Endothelial cell of umbilical vein (primary cell): Measurements from ENCODE around the gene EPN2. TPM values are rescaled to one million over a fixed set of nuclear protein-coding genes. Genes with fewer than 3 reads are reported as not detected.

Source experiments
- BruUV-seq: library from RNA; stranded (reverse); fragments of 400-500 nt; replicated peaks from 2 replicates; lab custom pipeline; 2021; lab: Mats Ljungman, UMichigan
- CTCF ChIA-PET: fragments of 300-600, 350-600 bp; sonication (Branson Sonifier 250); formaldehyde crosslinking; loops from one replicate; lab custom pipeline; 2021; ENCODE audit warnings: antibody characterized with exemption, inconsistent platforms; lab: Charles Lee
- POLR2A ChIA-PET: fragments of 300-600, 350-600 bp; sonication (Branson Sonifier 250); formaldehyde crosslinking; loops from one replicate; lab custom pipeline; 2021; ENCODE audit warnings: antibody characterized with exemption, inconsistent platforms; lab: Charles Lee
- DNase-seq: peaks from one replicate; pipeline ENCODE4 v3.0.0-alpha.2; 2011; ENCODE audit warnings: low read depth, low spot score
- FAIRE-seq: peaks from 2 replicates; lab custom pipeline; 2011; peaks lifted over from hg19 to GRCh38; lab: Jason Lieb, UNC
- H2AFZ ChIP-seq: 2 replicates; pipeline ENCODE4 v1.6.0; 2012; ENCODE audit warnings: low read depth, low read length, control low read depth, inconsistent platforms
- H3K27ac ChIP-seq: 2 replicates; pipeline ENCODE4 v1.5.1; 2011; ENCODE audit warnings: low read depth, mild to moderate bottlenecking, control low read depth, low read length, moderate library complexity; ENCODE audit not compliant: insufficient read depth
- H3K27me3 ChIP-seq, 2 experiments: 2 replicates each; pipeline versions ENCODE4 v1.6.0 to v1.6.1; 2011; ENCODE audit warnings: low read length in 2 of 2, mixed read lengths in 1 of 2; ENCODE audit not compliant: control insufficient read depth in 2 of 2, insufficient read depth in 2 of 2
- H3K36me3 ChIP-seq, 2 experiments: 2 replicates in 1 of 2; 3 replicates in 1 of 2; pipeline ENCODE4 v1.5.1; 2011; ENCODE audit warnings: low read length in 2 of 2, mild to moderate bottlenecking in 1 of 2, moderate library complexity in 1 of 2; ENCODE audit not compliant: control insufficient read depth in 2 of 2, insufficient read depth in 2 of 2; ENCODE audit errors: extremely low read depth in 1 of 2
- H3K4me1 ChIP-seq: 3 replicates; pipeline ENCODE4 v1.5.1; 2011; ENCODE audit warnings: mild to moderate bottlenecking, low read length; ENCODE audit not compliant: control insufficient read depth, insufficient read depth; ENCODE audit errors: extremely low read depth
- H3K4me2 ChIP-seq: 2 replicates; pipeline ENCODE4 v1.6.1; 2011; ENCODE audit warnings: low read length, control low read depth, mixed read lengths; ENCODE audit not compliant: insufficient read depth
- H3K4me3 ChIP-seq, 3 experiments: fragments of 200-600 bp in 1 of 3; sonication (generic), shearing (Covaris generic) in 1 of 3; replicated peaks in 1 of 3; 2 replicates each; pipeline ENCODE4 v1.5.1; 2011 to 2016; ENCODE audit warnings: control low read depth in 3 of 3, low read length in 3 of 3, mild to moderate bottlenecking in 2 of 3, inconsistent platforms in 1 of 3, low read depth in 1 of 3, moderate library complexity in 1 of 3; ENCODE audit not compliant: insufficient read depth in 1 of 3
- H3K79me2 ChIP-seq: 2 replicates; pipeline ENCODE4 v1.6.0; 2012; ENCODE audit warnings: low read length, inconsistent platforms; ENCODE audit not compliant: control insufficient read depth, insufficient read depth
- H3K9ac ChIP-seq: replicated peaks from 2 replicates; pipeline ENCODE3; 2011; ENCODE audit warnings: low read length, control low read depth; ENCODE audit not compliant: insufficient read depth; ENCODE audit errors: extremely low read depth
- H3K9me1 ChIP-seq: replicated peaks from 3 replicates; pipeline ENCODE4 v1.6.0; 2011; ENCODE audit warnings: mild to moderate bottlenecking, low read length; ENCODE audit not compliant: control insufficient read depth, insufficient read depth; ENCODE audit errors: extremely low read depth
- H3K9me3 ChIP-seq: replicated peaks from 2 replicates; pipeline ENCODE4 v1.5.1; 2012; ENCODE audit warnings: low read length, inconsistent platforms; ENCODE audit not compliant: control insufficient read depth, insufficient read depth
- H4K20me1 ChIP-seq: replicated peaks from 2 replicates; pipeline ENCODE3; 2011; ENCODE audit warnings: mild to moderate bottlenecking, low read length; ENCODE audit not compliant: control insufficient read depth, insufficient read depth; ENCODE audit errors: extremely low read depth
- EZH2 ChIP-seq: IDR thresholded peaks from 2 replicates; pipeline ENCODE4 v1.6.1; 2012; ENCODE audit warnings: borderline replicate concordance, low read depth, mild to moderate bottlenecking, moderate library complexity, low read length, inconsistent platforms; ENCODE audit not compliant: severe bottlenecking
- FOS ChIP-seq: IDR thresholded peaks from 2 replicates; pipeline ENCODE4 v1.6.1; 2011; ENCODE audit warnings: mild to moderate bottlenecking, low read length, moderate library complexity, borderline replicate concordance; ENCODE audit not compliant: insufficient read depth
- GATA2 ChIP-seq: IDR thresholded peaks from 2 replicates; pipeline ENCODE4 v1.7.0; 2011; ENCODE audit warnings: low read depth, mild to moderate bottlenecking, moderate library complexity, mixed read lengths, low read length; ENCODE audit not compliant: insufficient read length, insufficient read depth
- JUN ChIP-seq: IDR thresholded peaks from 2 replicates; pipeline ENCODE4 v1.6.1; 2011; ENCODE audit warnings: borderline replicate concordance, low read depth; ENCODE audit not compliant: insufficient read length, insufficient read depth
- MYC ChIP-seq: IDR thresholded peaks from one replicate; pipeline ENCODE4 v1.6.1; 2011; ENCODE audit warnings: mild to moderate bottlenecking, low read depth, low read length
- POLR2A ChIP-seq: IDR thresholded peaks from 2 replicates; pipeline ENCODE4 v1.6.1; 2012; ENCODE audit warnings: low read depth, mild to moderate bottlenecking, control low read depth, low read length
- POLR2AphosphoS5 ChIP-seq: IDR thresholded peaks from 2 replicates; pipeline ENCODE4 v1.6.1; 2012; ENCODE audit warnings: low read depth, mild to moderate bottlenecking, control low read depth, low read length, moderate library complexity; ENCODE audit not compliant: insufficient read depth
- dilution Hi-C: fragments of 300-500 bp; cut with MboI; formaldehyde crosslinking; loops from one replicate; pipeline ENCODE4 v1.15.0; 2019; ENCODE audit warnings: low sequenced_read_pairs; ENCODE audit not compliant: extremely low pct_ligation_motif_present
- intact Hi-C: fragments of 100-400 bp; cut with micrococcal nuclease; formaldehyde crosslinking; loops from one replicate; pipeline ENCODE4 v1.10.0; 2022
- polyA plus RNA-seq, 4 experiments: library from polyadenylated mRNA; depleted of rRNA in 3 of 4; stranded (reverse) in 3 of 4; unstranded in 1 of 4; fragments of >200 nt; gene quantifications; 2 replicates each; pipeline versions ENCODE4 v1.2.1 to v1.2.3, GENCODE V29; 2011 to 2012; ENCODE audit warnings: missing spikeins in 1 of 4
- total RNA-seq: library from RNA; stranded (reverse); gene quantifications from 2 replicates; pipeline ENCODE4 v1.2.3, GENCODE V29; 2021
- TF ChIP-seq, protein P1 (sequence below): IDR thresholded peaks from 2 replicates; pipeline ENCODE4 v1.6.1; 2011; ENCODE audit not compliant: insufficient read depth, insufficient read length
- TF ChIP-seq, protein P2 (sequence below), 2 donors: IDR thresholded peaks; 1 replicate in 1 of 2; 2 replicates in 1 of 2; pipeline ENCODE4 v1.5.1; 2011; ENCODE audit warnings: low read length in 2 of 2, mild to moderate bottlenecking in 2 of 2, moderate library complexity in 2 of 2, control low read depth in 1 of 2, inconsistent platforms in 1 of 2, low read depth in 1 of 2; ENCODE audit not compliant: insufficient read depth in 1 of 2; ENCODE audit errors: extremely low read depth in 1 of 2

Gene EPN2
- total and polyA plus RNA-seq, 2 donors (not counting 3 experiments of a cell fraction or from before 2014, with no cell fraction given): 40.3 to 70.5 TPM

DNA sequence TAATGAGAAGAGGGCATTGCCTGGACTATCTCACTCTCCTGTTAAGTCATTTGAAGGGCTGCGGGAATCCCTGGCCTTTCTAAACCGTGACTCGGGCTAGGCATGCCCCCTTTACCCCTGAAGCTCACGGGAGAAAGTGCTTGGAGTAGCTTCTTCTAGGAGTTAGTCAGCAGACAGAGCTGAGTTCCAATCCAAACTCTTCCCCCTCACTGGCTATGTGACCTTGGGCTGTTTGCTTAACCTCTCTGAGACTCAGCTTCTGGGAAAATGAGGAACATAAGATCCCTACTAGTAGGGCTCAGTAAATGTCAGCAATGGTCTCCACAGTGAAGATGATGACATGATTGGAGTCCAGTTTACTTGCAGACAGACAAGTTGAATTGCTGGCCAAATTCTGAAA lies 131.1 kb downstream of the EPN2 start:
- H3K9ac ChIP-seq: no peak overlapping the region
- intact Hi-C loops (no loop called here), dilution Hi-C loops (no loop called here)
- no peaks in the 10 kb centered on the region for H3K27me3 ChIP-seq
- DNase-seq: no peak
- H2AFZ ChIP-seq: no peak overlapping the region
- no peaks in the 10 kb centered on the region for H3K79me2 ChIP-seq
- TF ChIP-seq EZH2 (no peak), FOS (no peak), JUN (no peak), GATA2 (no peak), POLR2A (no peak), POLR2AphosphoS5 (no peak), MYC (no peak)
- TF ChIP-seq, protein P1, sequence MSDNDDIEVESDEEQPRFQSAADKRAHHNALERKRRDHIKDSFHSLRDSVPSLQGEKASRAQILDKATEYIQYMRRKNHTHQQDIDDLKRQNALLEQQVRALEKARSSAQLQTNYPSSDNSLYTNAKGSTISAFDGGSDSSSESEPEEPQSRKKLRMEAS: no peak
- TF ChIP-seq, protein P2, sequence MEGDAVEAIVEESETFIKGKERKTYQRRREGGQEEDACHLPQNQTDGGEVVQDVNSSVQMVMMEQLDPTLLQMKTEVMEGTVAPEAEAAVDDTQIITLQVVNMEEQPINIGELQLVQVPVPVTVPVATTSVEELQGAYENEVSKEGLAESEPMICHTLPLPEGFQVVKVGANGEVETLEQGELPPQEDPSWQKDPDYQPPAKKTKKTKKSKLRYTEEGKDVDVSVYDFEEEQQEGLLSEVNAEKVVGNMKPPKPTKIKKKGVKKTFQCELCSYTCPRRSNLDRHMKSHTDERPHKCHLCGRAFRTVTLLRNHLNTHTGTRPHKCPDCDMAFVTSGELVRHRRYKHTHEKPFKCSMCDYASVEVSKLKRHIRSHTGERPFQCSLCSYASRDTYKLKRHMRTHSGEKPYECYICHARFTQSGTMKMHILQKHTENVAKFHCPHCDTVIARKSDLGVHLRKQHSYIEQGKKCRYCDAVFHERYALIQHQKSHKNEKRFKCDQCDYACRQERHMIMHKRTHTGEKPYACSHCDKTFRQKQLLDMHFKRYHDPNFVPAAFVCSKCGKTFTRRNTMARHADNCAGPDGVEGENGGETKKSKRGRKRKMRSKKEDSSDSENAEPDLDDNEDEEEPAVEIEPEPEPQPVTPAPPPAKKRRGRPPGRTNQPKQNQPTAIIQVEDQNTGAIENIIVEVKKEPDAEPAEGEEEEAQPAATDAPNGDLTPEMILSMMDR (IDR thresholded peaks at IDR 0.05; ENCODE audit: extremely low read depth in 1 of 2, insufficient read depth in 1 of 2, low read depth in 1 of 2, low read length in 2 of 2): no peak
- ChIA-PET POLR2A (no interaction called here), CTCF (interaction anchor here (1.4 to 1.6 kb wide), 2 partner anchors 79 to 394 kb away, joined by 4 to 7 read pairs; no protein-coding TSS in a partner anchor)
- no TSS peak for BruUV-seq
- no peak overlapping the region for H3K4me2 ChIP-seq
- FAIRE-seq: no peak
- no peaks in the 10 kb centered on the region for H3K9me3 ChIP-seq
- H4K20me1 ChIP-seq: no peaks in the 10 kb centered on the region
- H3K9me1 ChIP-seq: no peaks in the 10 kb centered on the region
- H3K4me1 ChIP-seq: no peaks in the 10 kb centered on the region
- no peak overlapping the region for H3K27ac ChIP-seq
- no peaks in the 10 kb centered on the region for H3K36me3 ChIP-seq
- H3K4me3 ChIP-seq: no peak overlapping the region
